GM18498 (cell line): Measurements from ENCODE around the gene GLRX3.

ENCODE experiments used
- ATAC-seq: cut with Tn5 transposase; IDR thresholded peaks from one replicate; pipeline ENCODE4 v1.9.1; 2021; ENCODE audit warnings: mild to moderate bottlenecking, moderate library complexity; ENCODE audit not compliant: unreplicated experiment

The GLRX3 gene

GRCh38 chr10:130137659-130138478 lies 1.7 kb downstream of the GLRX3 start:
- no peak for ATAC-seq

DNA sequence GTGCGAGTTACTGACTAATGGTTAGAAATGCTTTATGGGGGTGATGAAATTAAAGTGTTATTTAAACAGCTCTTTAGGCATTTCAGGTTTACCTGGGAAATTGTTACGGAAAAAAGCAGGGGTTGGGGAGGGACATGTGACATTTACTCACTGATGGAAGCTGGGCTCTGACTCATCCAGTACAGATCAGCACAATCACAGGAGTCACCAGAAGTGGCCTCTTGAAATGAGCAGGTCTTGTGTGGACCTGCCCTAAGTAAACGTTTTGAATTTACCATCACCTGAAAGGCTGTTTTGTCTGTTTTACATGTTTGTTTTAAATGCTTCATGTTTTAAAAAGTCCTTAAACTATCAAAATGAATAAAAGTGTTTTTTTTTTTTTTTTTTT lies 2.3 kb downstream of the GLRX3 start:
- no peak for ATAC-seq

GRCh38 chr10:130140425-130140824 lies 4.2 kb downstream of the GLRX3 start:
- no peak for ATAC-seq

DNA sequence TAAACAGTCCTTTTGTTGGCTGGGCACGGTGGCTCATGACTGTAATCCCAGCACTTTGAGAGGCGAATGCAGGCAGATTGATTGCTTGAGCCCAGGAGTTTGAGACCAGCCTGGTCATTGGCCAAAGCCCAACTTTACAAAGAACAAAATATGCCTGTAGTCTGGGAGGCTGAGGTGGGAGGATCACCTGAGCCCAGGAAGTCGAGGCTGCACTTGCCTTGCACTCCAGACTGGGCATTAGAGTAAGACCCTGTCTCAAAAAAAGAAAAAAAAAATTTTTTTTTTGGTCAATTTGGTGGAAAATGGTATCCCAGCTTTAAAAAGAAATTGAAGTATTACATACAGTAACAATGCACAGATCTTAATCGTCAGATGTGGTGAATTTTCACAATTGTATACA lies 4.8 kb downstream of the GLRX3 start:
- ATAC-seq = no peak

DNA sequence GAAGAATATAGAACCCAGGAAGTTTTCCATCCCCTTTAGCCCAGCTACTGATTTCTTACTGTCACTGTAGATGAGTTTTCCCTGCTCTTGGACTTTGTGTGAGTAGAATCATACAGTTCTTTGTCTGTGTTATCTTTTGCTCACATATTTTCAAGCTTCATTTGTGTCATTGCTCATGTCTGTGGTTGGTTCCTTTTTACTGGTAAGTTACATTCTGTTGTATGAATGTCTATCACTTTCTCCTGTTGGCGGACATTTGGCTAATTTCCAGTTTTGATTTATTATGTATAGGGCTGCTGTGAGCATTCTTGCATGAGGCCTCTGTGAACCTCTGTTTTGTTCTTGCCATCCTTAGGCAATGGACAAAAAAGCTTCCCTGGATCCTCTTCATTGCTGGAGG lies 5.3 kb downstream of the GLRX3 start:
- ATAC-seq = peak; percentile 26

- peak; percentile 88 for ATAC-seq
Observed at GRCh38 chr10:130141878-130142277, 5.7 kb downstream of the GLRX3 start.

GRCh38 chr10:130146042-130146441 lies 9.9 kb downstream of the GLRX3 start:
- ATAC-seq = no peak

- no peak for ATAC-seq
Observed at GRCh38 chr10:130159192-130159794, 23.1 kb downstream of the GLRX3 start.

GRCh38 chr10:130160775-130161174 lies 24.6 kb downstream of the GLRX3 start:
- no peak for ATAC-seq

DNA sequence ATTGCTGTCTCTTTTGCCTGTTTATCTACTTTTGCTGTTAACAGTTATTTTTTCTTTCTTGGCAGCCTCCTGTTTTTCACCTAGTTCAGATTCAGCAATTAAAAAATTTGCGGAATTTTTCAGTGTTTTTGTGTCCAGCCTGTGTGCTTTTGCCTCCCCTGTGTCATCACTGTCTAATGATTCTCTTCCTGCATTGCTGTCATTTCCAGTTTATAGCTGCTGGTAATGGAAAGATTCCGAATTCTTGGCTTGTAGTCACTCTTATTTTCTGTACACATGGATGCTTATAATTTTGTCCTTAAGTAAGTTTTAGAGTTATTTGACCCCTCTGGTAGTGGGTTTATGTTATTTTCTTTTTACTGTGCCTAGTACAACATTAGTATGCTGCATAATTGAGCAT lies 25.1 kb downstream of the GLRX3 start:
- ATAC-seq = no peak

- no peak for ATAC-seq
Observed at GRCh38 chr10:130167193-130167592, 31.0 kb downstream of the GLRX3 start.

GRCh38 chr10:130167707-130168106 lies 31.5 kb downstream of the GLRX3 start:
- no peak for ATAC-seq

GRCh38 chr10:130169136-130169859 lies 33.1 kb downstream of the GLRX3 start:
- no peak for ATAC-seq

- no peak for ATAC-seq
Observed at GRCh38 chr10:130171196-130171595, 35.0 kb downstream of the GLRX3 start.

DNA sequence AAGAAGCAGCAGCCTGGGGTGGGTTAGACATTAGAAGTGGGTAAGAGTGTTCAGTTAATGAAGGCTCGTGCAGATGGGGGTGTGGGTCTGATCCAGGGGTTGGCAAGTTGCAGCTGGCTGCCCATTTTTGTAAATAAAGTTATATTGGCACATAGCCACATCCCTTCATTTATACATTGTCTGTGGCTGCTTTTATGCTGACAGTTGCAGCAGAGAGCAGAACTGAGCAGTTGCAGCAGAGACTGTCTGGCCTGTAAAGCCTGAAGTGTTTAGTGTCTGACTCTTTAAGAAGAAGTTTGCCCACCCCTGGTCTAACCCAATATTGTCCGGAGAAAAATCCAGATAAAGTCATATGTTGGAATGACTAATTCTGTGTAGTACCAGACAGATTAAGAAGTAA lies 38.1 kb downstream of the GLRX3 start:
- ATAC-seq = no peak

GRCh38 chr10:130175074-130175473 lies 38.9 kb downstream of the GLRX3 start:
- no peak for ATAC-seq

- no peak for ATAC-seq
Observed at GRCh38 chr10:130177250-130177649, 41.1 kb downstream of the GLRX3 start.

GRCh38 chr10:130179640-130180039 lies 43.4 kb downstream of the GLRX3 start:
- no peak for ATAC-seq

DNA sequence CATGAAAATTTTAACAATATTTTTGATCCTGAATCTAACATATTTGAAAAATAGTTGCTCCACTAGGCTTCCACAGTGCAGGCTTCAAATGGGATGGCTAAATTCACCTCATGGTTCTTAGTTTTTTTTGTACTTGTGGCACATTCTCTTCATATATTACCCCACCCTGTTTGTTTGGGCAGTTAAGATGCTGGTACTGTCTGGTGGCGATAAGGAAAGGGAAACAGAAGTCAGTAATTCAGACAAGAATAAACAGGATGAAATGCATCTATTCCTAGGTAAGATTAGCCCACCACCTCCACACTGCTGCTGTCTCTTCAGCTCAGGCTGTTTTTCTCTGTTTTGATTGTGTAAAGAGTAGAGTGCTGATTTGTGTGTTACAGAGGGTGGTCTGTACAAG lies 44.2 kb downstream of the GLRX3 start:
- ATAC-seq = no peak

GRCh38 chr10:130181858-130182257 lies 45.7 kb downstream of the GLRX3 start:
- ATAC-seq = no peak

- no peak for ATAC-seq
Observed at GRCh38 chr10:130185591-130185990, 49.4 kb downstream of the GLRX3 start.
